HG03432 (cell line): ENCODE measurements around the gene SLN.
"Not testable (repeated sequence)": the region's sequence is repeated elsewhere in the genome, so short reads cannot be mapped to it uniquely, and the experiment has no call there.

ENCODE experiments used
- ATAC-seq: cut with Tn5 transposase; IDR thresholded peaks from one replicate; pipeline ENCODE4 v1.9.1; 2021; ENCODE audit warnings: mild to moderate bottlenecking, moderate library complexity; ENCODE audit not compliant: unreplicated experiment

The SLN gene

DNA sequence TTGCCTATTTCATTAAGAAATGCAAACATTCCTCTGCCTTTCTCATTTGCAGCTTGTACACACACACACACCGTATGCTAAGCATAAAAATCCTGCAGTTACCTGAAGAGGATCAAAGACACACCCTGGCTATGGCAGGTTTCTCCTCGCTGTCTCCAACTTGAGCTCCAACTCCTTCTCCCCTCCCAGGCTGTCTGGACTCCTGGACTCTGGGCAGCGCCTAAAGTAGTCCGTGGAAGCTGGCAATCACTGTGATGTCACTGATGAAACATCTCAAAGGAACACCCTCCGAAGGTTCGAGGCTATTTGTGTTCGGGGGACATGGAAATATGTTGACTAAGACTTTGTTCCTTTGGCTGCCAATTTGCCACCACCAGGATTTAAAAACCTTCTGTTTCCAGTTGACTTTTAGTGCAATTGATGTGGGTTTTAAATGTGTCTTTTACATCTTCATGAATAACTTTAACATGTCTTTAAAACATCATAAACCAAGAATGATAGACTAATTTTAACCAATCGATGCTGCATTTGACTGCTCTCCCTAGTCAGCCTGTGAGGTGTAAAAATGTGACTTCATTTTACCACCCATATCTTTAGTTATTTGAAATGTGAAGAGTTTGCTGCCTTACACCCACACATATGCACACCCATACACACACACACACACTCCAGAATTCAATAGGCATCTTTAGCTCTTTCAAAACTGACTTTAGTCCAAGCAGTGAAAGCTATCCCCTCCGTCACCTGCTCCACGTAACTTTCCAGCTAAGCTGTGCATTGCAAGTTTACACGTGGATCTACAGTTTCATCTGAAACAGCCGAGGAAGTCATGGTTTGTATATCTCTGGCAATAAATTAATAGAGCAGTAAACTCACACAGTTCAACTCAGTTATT is at the start of gene SLN:
Gene SLN, minus strand, starts transcription at position 196 of the 895 bp plus-strand sequence.
- ATAC-seq = no peak

DNA sequence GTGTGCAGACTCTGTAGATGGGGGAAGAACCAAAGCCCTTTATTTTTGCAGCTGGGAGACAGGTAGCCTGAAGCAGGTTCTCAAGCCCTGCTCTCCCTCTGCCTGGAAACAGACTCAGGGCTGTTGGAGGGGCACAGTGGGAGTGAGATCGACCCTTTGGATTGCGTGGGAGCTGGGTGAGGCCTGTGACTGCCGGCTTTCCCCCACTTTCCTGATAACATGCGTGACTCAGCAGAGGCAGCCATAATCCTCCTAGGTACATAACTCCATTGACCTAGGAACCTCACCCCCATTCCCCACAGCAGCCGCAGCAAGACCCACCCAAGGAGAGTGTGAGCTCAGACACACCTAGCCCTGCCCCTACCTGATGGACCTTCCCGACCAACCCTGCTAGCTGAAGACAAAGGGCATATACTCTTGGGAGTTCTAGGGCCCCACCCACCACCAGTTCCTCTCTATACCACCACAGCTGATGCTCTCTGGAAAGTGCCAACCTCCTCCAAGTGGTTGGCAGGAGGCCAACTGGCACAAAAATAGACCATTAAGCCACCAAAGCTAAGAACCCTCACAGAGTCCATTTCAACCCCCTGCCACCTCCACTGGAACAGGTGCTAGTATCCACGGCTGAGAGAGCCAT is 47.0 kb upstream of the SLN start:
- not testable (repeated sequence) for ATAC-seq

DNA sequence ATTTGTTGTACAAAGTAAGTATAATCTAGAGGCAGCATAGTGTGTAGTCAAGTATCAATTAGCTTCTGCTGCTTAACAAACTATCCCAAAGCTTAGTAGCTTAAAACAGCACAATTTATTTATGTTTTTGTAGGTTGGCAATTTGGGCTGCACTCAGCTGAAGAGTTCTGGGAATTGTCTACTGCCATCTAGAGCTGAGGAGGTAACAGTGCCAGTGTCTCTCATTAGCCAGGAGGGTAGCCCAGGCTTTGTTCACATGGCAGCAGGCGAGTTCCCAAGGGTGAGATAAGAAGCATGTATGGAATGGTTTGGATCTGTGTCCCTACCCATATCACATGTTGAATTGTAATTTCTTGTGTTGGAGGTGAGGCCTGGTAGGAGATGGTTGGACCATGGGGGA is 45.8 kb upstream of the SLN start:
- ATAC-seq = no peak

DNA sequence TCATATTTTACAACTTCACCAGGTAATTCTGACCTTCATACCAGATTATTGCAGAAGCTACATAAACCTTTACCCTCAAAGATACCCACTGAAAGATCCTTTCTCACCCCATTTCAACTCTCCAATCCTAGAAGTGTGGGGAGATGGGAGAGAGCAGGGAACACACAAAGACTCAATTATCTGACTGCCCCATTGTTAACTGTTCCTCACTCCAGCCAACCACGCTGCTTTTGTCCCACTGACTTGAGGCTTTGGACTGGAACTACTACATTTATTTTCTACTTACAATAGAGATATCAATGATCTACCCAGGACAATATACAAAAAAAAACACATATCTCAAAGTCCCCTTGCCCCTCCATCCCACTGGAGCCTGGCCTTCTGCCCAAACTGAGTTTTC is 44.7 kb upstream of the SLN start:
- no peak for ATAC-seq

DNA sequence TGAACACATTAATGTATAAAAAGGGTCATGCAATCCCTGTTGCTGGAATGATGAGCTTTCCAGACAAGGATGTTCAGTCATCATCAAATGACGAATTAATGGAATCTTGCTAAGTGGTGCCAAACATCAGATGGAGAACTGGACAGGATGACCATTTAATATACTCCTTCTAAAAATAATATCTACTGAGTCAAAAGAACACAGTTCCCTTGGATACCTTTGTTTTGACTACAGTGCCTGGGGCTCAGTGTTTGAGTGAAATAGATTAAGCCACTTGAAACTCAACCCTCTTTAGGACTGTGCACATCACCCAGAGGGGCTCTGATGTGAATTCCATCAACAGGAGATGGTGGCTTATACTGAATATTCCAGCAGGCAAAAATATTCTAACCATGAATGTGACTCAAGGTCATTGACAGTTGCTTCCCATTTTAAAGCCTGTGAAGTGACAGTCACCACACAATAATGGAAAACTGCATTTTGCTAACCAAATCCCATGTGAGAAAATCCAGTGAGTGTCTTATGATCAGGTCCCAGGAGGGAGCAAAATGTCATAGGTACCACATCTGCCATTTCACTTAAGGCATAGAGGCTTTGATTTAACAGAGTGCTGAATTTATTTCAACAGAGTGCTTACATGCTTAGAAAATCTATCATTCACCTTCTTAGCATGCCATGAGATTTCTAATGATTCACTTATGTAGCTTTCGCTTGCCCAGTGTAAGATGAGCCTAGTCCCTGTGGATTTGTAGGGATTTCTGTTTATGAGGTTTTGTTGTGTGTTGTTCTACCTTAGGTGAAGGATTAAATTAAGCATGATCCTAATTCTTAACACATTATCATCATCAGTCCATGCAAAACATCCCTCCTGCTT is 41.3 kb upstream of the SLN start:
- ATAC-seq = no peak

DNA sequence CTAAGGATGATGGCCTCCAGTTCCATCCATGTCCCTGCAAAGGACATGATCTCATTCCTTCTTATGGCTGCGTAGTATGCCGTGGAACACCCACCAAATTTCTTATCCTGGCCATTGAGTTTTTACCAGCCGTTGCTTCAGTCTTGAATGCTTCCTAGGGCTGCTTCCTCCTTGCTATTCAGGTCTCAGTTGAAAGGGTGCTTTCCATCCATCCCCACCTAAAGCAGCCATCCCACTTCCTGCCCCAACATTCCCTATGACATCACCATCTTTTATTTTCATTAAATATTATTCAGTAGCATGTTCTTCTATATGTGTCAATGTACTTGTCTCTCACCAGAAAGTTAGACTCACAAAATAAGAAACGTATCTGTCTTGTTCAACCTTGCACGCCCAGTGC is 40.7 kb upstream of the SLN start:
- no peak for ATAC-seq

DNA sequence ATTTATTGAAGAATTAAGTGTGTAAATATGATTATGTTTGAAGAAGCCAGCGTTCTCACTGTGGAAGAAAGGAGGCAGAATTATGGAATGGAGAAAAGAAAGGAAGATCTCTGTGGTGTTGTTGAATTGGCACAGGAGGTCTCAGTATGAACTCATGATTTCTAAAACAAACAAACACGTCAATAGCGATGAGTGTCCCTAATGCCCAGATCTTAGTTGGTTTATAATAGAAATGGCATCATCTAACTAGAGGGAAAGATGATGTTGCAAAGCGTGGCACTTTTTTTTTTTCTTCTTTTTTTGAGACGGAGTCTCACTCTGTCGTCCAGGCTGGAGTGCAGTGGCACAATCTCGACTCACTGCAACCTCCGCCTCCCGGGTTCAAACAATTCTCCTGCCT is 39.2 kb upstream of the SLN start:
- no peak for ATAC-seq

DNA sequence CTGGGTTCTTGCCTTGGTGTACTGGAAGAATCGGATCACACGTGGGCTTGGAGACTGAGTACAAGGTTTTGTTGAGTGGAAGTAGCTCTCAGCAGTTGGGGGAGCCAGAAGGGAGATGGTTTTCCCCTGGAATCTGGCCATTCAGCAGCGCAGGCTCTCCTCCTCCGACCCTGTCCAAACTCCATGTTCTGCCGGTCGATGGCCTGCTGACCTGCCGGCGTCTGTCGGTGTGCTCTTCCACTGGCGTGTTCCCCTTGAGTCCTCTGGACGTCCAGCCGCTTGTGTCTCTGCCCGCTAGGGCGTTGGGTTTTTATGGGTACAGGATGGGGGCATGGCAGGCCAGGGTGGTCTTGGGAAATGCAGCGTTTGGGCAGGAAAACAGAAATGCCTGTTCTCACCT is 38.5 kb upstream of the SLN start:
- ATAC-seq = no peak

DNA sequence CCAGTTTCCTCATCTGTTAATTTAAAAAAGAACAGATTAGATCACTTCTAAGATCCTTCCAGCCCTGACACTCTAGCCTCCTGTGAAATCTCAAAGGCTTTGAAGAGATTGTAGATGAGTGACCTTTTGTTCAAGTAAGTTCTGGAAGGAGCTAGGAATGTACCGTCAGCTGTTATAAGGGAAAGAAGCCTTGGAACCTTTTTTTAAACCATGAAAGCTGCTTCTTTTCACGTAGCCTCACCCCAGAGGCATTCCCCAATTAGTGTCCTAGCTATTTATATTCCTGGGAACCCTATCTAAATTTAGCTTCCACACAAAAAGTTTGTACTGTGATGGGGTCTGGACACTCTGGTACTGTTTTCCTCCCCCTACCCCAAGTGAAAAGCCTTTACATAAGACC is 35.8 kb upstream of the SLN start:
- no peak for ATAC-seq

DNA sequence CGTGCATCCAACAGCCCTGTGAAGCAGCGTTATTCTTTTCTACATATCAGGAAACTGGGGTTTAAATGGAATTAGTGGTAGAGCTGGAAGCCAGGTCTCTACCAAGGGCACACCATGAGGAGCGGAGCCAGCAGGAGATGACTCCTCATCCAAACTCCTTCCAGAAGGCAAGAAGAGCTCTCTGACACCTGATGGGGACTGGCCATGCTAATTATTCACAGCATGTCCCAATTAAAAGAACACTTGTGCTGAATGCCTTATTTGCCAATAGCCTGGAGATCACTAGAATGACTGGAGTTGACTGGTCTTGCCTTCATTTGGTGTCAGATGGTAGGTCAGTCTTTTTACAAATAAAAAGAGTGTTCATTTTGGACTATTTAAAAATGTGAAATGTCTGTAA is 32.9 kb upstream of the SLN start:
- no peak for ATAC-seq

DNA sequence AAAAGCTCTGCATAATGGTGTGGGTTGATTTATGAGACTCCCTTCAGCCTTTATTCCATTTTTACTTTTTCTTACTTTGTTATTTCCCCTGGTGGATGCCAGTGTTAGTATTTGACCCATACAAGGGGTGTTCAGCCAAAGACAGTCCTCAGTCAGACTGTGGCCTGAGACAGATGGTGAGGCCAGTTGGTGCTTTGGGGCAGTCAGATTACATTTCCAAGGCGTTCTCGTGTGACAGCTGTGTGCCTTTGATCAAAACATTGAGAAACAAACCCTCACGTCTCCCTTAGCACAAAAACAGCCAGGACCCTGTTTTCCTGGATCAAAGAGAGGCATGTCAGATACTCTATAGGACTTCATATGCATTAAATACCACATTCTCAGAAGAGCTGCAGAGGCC is 31.3 kb upstream of the SLN start:
- no peak for ATAC-seq

DNA sequence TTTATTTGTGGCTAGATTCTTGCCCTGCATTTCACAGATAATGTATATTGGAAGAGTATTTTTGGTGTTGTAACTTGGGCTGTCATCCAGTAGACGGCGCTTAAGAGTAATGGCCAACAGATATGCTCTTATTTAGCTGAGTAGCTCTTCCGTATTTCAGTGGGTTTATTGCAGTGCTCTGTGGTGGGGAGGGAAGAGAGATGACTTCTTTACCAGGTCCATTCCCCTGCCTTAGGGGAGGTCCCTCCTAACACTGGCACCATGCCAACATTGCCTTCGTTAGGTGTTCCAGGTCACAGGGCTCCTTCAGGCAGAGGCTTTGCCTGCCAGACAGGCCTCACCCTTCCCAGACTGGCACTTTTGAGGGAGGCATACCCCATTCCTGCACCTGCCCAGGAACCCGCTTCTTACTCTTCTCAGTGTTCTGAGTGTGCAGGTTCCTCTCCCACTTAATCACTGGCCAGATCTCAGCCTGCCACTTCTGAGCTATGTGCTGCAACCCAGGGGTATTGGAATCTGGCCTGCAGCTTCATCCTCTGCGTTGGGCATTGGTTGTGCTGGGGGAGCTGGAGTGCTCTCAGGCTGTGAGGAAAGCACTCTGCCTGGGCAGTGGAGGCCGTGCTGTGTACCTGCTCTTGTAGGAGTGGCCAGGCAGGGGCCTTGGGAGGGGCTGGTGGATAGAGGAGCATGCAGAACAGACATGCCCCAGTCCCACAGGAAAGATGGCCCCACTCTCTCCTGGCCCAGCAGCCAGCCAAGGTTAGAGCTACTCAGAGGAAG is 29.4 kb upstream of the SLN start:
- ATAC-seq = peak; percentile 93

DNA sequence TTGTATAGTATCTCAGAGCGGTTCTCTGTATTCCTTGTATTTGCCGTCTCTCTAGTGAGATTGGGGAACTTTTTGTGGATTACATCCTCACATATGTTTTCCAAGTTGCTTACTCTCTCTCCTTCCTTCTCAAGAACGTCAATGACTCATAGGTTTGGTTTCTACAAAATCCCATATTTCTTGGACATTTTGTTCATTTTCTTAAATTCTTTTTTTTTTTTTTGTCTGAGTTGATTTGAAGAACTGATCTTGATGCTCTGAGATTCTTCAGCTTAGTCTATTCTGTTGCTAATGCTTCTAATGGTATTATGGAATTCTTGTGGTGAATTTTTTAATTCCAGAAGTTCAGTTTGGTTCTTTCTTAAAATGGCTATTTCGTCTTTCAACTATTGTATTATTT is 28.4 kb upstream of the SLN start:
- ATAC-seq = no peak

DNA sequence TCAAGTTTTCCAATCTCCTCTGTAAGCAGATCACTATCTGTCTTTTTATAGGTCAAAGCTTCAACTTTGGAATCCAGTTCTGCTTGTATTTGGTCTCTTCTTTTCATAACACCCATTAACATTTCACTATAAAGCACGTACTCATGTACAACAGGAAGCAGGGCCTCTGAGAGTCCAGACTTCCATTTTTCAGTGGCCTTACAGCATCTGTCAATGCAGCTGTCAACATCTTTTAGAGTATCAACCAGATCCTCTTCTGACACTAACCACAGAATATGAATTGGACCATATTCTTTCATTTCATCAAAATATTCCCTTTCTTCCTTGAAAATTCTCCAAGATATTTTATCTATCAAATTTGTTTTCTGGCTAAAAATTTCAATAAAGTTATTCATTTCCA is 24.7 kb upstream of the SLN start:
- ATAC-seq = no peak

DNA sequence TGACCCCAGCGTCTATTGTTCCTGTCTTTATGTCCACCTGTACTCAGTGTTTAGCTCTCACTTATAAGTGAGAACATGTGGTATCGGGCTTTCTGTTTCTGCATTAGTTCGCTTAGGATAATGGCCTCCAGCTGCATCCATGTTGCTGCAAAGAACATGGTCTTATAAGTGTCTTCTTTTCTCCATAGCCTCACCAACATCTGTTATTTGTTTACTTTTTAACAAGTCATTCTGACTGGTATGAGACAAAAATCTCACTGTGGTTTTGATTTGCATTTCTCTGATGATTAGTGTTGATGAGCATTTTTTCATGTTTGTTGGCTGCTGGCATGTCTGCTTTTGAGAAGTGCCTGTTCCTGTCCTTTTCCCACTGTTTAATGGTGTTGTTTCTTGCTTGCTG is 21.7 kb upstream of the SLN start:
- peak; percentile 62 for ATAC-seq

DNA sequence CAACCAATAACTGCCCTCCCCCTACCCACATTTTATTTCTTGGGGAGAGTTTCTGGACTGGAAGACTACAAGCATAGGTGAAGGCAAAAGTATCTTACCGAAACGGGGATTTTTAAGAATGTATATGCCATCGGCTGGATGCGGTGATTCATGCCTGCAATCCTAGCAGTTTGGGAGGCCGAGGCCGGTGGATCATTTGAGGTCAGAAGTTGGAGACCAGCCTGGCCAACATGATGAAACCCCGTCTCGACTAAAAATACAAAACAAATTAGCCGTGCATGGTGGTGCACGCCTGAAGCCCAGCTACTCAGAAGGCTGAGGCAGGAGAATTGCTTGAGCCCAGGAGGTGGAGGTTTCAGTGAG is 20.8 kb upstream of the SLN start:
- ATAC-seq = peak; percentile 26

DNA sequence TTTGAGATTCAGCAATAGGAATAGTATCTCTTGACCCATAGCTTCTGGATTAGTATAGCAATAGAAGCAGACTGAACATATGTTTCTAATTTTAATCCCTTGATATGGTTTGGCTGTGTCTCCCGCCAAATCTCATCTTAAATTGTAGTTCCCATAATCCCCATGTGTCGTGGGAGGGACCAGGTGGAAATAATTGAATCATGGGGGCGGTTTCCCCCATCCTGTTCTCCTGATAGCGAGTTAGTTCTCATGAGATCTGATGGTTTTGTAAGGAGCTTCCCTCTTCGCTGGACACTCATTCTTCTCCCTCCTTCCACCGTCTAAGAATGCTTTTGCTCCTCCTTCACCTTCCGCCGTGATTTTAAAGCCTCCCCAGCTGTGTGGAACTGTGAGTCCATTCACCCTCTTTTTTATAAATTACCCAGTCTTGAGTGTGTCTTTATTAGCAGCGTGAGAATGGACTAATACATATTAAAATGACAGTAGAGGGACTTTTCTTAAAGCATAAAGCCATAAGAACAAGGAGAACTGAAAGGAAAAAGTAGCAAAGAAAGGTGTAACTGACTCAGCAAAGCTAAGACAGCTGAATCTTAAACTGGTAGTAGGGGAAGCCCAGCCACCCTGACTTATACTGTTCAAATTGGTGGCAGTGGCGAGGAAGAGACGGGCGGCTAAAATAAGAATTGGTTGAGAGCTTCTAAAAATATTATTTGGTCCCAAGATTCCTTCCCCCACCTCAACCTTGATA is 20.3 kb upstream of the SLN start:
- ATAC-seq = peak; percentile 85

DNA sequence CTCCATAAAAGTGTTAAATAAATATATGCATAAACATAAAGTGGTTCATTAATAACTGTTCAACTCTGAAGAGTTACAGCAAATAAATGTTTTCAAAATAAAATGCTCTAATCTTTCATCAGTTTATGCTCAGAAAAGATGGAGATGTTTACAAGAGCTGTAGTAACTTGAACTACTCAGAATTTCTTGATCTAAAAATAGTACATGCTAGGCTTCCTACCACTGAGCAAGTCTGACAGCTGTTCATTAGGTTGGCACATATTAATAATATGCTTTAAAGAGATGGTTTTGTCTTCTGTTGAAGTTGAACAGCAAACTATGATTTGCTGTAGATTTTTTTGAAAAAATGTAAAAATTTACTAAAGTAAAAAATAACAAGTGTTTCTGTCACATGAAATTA is 10.8 kb upstream of the SLN start:
- no peak for ATAC-seq

DNA sequence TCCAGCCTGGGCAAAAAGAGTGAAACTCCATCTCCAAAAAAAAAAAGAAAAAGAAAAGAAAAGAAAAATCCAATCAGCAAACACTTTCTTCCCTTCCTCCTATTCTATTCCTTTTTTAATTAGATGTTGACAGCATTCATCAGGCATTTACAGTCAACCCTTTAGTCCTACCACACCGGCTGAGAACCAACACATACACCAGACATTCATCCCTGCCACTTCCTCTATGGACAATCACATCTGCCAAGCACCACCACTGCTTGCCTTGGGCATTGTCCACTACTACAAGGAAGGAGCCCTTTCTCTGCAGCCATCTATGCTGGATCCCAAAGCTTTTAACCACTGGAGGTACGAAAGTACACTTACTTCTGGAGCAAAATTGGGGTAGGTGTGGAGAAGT is 9.4 kb upstream of the SLN start:
- ATAC-seq = no peak

DNA sequence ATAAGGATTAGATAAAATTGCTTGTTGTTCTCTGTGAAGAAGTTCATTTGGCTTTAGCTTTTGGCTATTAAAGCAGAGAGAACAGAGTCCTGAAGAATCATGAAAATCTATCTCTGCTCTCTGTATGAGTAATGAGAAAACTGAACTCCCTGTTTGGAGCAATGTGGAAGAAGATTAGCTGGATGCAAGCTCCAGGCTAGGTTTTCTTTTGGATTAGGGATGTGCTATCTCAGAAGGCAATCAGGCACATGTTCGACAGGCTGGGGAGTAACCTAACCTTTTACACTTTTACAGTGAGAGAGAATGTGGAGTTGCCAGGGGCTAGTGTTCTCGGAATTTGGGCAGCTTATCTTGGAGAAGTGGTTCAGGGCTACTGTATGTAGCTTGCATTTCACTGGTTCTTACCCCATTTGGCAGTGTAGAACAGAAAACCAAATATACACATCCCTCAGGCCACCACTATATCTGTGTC is 8.5 kb upstream of the SLN start:
- ATAC-seq = no peak
